ENCODE data around the gene ALKBH3.

- TF ChIP-seq CREB1 (CRISPR knock-in tag; IDR thresholded peaks at IDR 0.05; ENCODE audit: low read depth) (no peak), EZH2phosphoT487 (IDR thresholded peaks at IDR 0.05; ENCODE audit: unreplicated experiment) (no peak), EZH2 (IDR thresholded peaks at IDR 0.05; ENCODE audit: low read depth, unreplicated experiment) (no peak), POLR2AphosphoS5 (IDR thresholded peaks at IDR 0.05; ENCODE audit: low read depth) (no peak), ZNF331 (CRISPR knock-in tag; IDR thresholded peaks at IDR 0.05; ENCODE audit: low read depth) (no peak), REST (IDR thresholded peaks at IDR 0.05; ENCODE audit: unreplicated experiment) (no peak), ETS1 (IDR thresholded peaks at IDR 0.05) (no peak)
- TF ChIP-seq, protein P1, sequence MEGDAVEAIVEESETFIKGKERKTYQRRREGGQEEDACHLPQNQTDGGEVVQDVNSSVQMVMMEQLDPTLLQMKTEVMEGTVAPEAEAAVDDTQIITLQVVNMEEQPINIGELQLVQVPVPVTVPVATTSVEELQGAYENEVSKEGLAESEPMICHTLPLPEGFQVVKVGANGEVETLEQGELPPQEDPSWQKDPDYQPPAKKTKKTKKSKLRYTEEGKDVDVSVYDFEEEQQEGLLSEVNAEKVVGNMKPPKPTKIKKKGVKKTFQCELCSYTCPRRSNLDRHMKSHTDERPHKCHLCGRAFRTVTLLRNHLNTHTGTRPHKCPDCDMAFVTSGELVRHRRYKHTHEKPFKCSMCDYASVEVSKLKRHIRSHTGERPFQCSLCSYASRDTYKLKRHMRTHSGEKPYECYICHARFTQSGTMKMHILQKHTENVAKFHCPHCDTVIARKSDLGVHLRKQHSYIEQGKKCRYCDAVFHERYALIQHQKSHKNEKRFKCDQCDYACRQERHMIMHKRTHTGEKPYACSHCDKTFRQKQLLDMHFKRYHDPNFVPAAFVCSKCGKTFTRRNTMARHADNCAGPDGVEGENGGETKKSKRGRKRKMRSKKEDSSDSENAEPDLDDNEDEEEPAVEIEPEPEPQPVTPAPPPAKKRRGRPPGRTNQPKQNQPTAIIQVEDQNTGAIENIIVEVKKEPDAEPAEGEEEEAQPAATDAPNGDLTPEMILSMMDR (conservative IDR thresholded peaks at IDR 0.05; ENCODE audit: low read depth in 2 of 2), result no peak
Observed at GRCh38 chr11:43930868-43931716, 50.5 kb downstream of the ALKBH3 start.
